Liver (tissue), 9 donors: Measurements from ENCODE around the gene OSBP2. TPM values are rescaled to one million over a fixed set of nuclear protein-coding genes. Genes with fewer than 3 reads are reported as not detected.

Experiments used
- DNase-seq: peaks from one replicate; pipeline ENCODE4 v3.0.0-alpha.2; 2017; ENCODE audit warnings: low spot score
- H3K27ac ChIP-seq, 2 donors: one replicate each; pipeline ENCODE4 v1.7.0; 2013; ENCODE audit warnings: inconsistent platforms in 2 of 2, low read length in 2 of 2, control low read depth in 1 of 2, low read depth in 1 of 2, mild to moderate bottlenecking in 1 of 2
- H3K27me3 ChIP-seq, 4 donors: one replicate each; pipeline versions ENCODE4 v1.6.1 to v1.7.0; 2013; ENCODE audit warnings: low read length in 3 of 4, inconsistent platforms in 1 of 4, mild to moderate bottlenecking in 1 of 4, moderate library complexity in 1 of 4; ENCODE audit not compliant: control insufficient read depth in 4 of 4, insufficient read depth in 4 of 4
- H3K36me3 ChIP-seq, 4 donors: one replicate each; pipeline versions ENCODE4 v1.6.1 to v1.7.0; 2013; ENCODE audit warnings: low read length in 3 of 4, mild to moderate bottlenecking in 3 of 4, low read depth in 1 of 4, moderate library complexity in 1 of 4; ENCODE audit not compliant: control insufficient read depth in 4 of 4, insufficient read depth in 3 of 4
- H3K4me1 ChIP-seq, 4 donors: one replicate each; pipeline versions ENCODE4 v1.6.1 to v1.7.0; 2013; ENCODE audit warnings: low read length in 3 of 4, mild to moderate bottlenecking in 3 of 4, moderate library complexity in 1 of 4; ENCODE audit not compliant: control insufficient read depth in 4 of 4, insufficient read depth in 4 of 4
- H3K4me3 ChIP-seq, 3 donors: one replicate each; pipeline versions ENCODE4 v1.6.1 to v1.7.0; 2013; ENCODE audit warnings: low read length in 3 of 3, control low read depth in 1 of 3, low read depth in 1 of 3, mild to moderate bottlenecking in 1 of 3
- H3K9ac ChIP-seq, 2 donors: one replicate each; pipeline ENCODE4 v1.7.0; 2013; ENCODE audit warnings: low read length in 2 of 2, mild to moderate bottlenecking in 2 of 2, moderate library complexity in 2 of 2, control low read depth in 1 of 2, low read depth in 1 of 2
- H3K9me3 ChIP-seq, 4 donors: one replicate each; pipeline versions ENCODE4 v1.6.1 to v1.7.0; 2013; ENCODE audit warnings: low read length in 3 of 4; ENCODE audit not compliant: control insufficient read depth in 4 of 4
- EGR1 ChIP-seq, 2 donors: IDR thresholded peaks; 2 replicates each; pipeline ENCODE4 v1.6.1; 2016 to 2018; ENCODE audit warnings: antibody characterized with exemption in 2 of 2, low read depth in 2 of 2
- FOXA1 ChIP-seq: IDR thresholded peaks from 2 replicates; pipeline ENCODE4 v1.6.1; 2016; ENCODE audit warnings: antibody characterized with exemption
- FOXA2 ChIP-seq: IDR thresholded peaks from 2 replicates; pipeline ENCODE4 v1.6.1; 2016; ENCODE audit warnings: antibody characterized with exemption
- GABPA ChIP-seq, 2 donors: IDR thresholded peaks in 1 of 2; conservative IDR thresholded peaks in 1 of 2; 2 replicates each; pipeline ENCODE4 v1.6.1; 2016; ENCODE audit warnings: antibody characterized with exemption in 2 of 2, mild to moderate bottlenecking in 1 of 2, moderate library complexity in 1 of 2
- HNF4A ChIP-seq, 2 donors: conservative IDR thresholded peaks; 2 replicates each; pipeline ENCODE4 v1.6.1; 2016; ENCODE audit warnings: antibody characterized with exemption in 2 of 2, mild to moderate bottlenecking in 2 of 2
- HNF4G ChIP-seq: IDR thresholded peaks from 2 replicates; pipeline ENCODE4 v1.6.1; 2016; ENCODE audit warnings: antibody characterized with exemption
- JUND ChIP-seq, 2 donors: IDR thresholded peaks; 2 replicates each; pipeline ENCODE4 v1.6.1; 2016; ENCODE audit warnings: antibody characterized with exemption in 2 of 2
- NR2F2 ChIP-seq: IDR thresholded peaks from 2 replicates; pipeline ENCODE4 v1.6.1; 2016; ENCODE audit warnings: antibody characterized with exemption
- RAD21 ChIP-seq, 2 donors: IDR thresholded peaks; 2 replicates each; pipeline ENCODE4 v1.6.1; 2016; ENCODE audit warnings: antibody characterized with exemption in 2 of 2, mild to moderate bottlenecking in 2 of 2
- RXRA ChIP-seq, 2 donors: IDR thresholded peaks; 2 replicates each; pipeline ENCODE4 v1.6.1; 2017 to 2018; ENCODE audit warnings: antibody characterized with exemption in 2 of 2, mild to moderate bottlenecking in 1 of 2
- SP1 ChIP-seq: IDR thresholded peaks from 2 replicates; pipeline ENCODE4 v1.6.1; 2018; ENCODE audit warnings: antibody characterized with exemption, mild to moderate bottlenecking
- TAF1 ChIP-seq: conservative IDR thresholded peaks from 2 replicates; pipeline ENCODE4 v1.6.1; 2016; ENCODE audit warnings: antibody characterized with exemption, mild to moderate bottlenecking
- YY1 ChIP-seq: IDR thresholded peaks from 2 replicates; pipeline ENCODE4 v1.6.1; 2016; ENCODE audit warnings: antibody characterized with exemption, mild to moderate bottlenecking
- WGBS: extraction: QIAGEN DNeasy Blood & Tissue Kit; methylation state at CpG from one replicate; pipeline ENCODE4 v1.1.7; 2013; 5-methylcytosine and 5-hydroxymethylcytosine counted together
- polyA plus RNA-seq, 2 donors: library from polyadenylated mRNA; stranded (reverse) in 1 of 2; unstranded in 1 of 2; fragments of 200-250 nt in 1 of 2; fragments of >200 nt in 1 of 2; fragmentation: Nextera tagmentation in 1 of 2; extraction: Ambion mirVana in 1 of 2; gene quantifications; one replicate each; pipeline versions ENCODE4 v1.2.1 to v1.2.3, GENCODE V29; 2013 to 2015
- total RNA-seq, 2 donors: library from RNA; depleted of rRNA; stranded (reverse); fragments of >200 nt; gene quantifications; one replicate each; pipeline ENCODE4 v1.2.3, GENCODE V29; 2014
- TF ChIP-seq, protein P1 (sequence below): IDR thresholded peaks from 2 replicates; pipeline ENCODE4 v1.6.1; 2016; ENCODE audit warnings: antibody characterized with exemption
- TF ChIP-seq, protein P2 (sequence below): fragments of 150-350 bp; IDR thresholded peaks from 2 replicates; pipeline ENCODE4 v1.5.1; 2017; ENCODE audit warnings: improper control_type of control experiment, low read depth, low read length; ENCODE audit not compliant: missing input control
- TF ChIP-seq, protein P3 (sequence below): IDR thresholded peaks from 2 replicates; pipeline ENCODE4 v1.6.1; 2016; ENCODE audit warnings: antibody characterized with exemption
- TF ChIP-seq, protein P4 (sequence below): IDR thresholded peaks from 2 replicates; pipeline ENCODE4 v1.6.1; 2016; ENCODE audit warnings: antibody characterized with exemption
- TF ChIP-seq, protein P5 (sequence below): IDR thresholded peaks from 2 replicates; pipeline ENCODE4 v1.6.1; 2016; ENCODE audit warnings: antibody characterized with exemption, mild to moderate bottlenecking
- donor health status: healthy.
- donor health status: healthy.
- donor health status: healthy.
- donor health status: healthy.
- donor health status: healthy.

The OSBP2 gene
- total and polyA plus RNA-seq, 4 donors: 0.43 to 192 (median 0.86) TPM

DNA sequence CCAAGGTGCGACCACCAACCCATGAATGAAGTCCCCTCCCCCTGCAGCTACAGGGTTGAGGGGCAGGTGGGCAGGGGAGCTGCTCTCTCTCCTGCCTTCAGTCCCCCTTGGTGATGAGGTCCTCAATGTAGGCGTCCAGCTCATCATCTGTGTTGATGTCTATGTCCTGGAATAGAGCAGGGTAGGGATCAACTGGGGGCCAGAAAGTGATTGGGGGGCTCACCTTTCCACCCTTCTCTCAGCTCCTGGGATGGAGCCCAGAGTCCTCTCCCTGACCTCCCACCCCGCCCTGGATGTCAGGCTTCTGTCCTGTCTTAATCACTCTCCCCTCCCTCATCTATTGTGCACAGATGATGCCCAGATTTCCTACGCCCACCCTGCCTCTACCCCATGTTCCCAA is 232.0 kb downstream of the OSBP2 start:
- H3K9me3 ChIP-seq: no peaks in the 10 kb centered on the region
- 93% methylated on average over 4 of the region's 4 CpGs for WGBS
- peaks cover 4 to 64% (median 33%) of the 10 kb centered on the region in 4 donors for H3K36me3 ChIP-seq
- TF ChIP-seq SP1 (no peak), HNF4A (conservative IDR thresholded peaks at IDR 0.05) (no peak), JUND (IDR thresholded peaks at IDR 0.05) (no peak), TAF1 (no peak), RAD21 (IDR thresholded peaks at IDR 0.05) (no peak), HNF4G (no peak), FOXA2 (no peak), GABPA (IDR thresholded peaks at IDR 0.05 in 1 of 2, conservative IDR thresholded peaks at IDR 0.05 in 1 of 2) (no peak), YY1 (no peak), FOXA1 (no peak), EGR1 (IDR thresholded peaks at IDR 0.05; ENCODE audit: low read depth in 2 of 2) (no peak), NR2F2 (no peak), RXRA (IDR thresholded peaks at IDR 0.05) (no peak)
- TF ChIP-seq, protein P1, sequence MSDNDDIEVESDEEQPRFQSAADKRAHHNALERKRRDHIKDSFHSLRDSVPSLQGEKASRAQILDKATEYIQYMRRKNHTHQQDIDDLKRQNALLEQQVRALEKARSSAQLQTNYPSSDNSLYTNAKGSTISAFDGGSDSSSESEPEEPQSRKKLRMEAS: no peak
- TF ChIP-seq, protein P2, sequence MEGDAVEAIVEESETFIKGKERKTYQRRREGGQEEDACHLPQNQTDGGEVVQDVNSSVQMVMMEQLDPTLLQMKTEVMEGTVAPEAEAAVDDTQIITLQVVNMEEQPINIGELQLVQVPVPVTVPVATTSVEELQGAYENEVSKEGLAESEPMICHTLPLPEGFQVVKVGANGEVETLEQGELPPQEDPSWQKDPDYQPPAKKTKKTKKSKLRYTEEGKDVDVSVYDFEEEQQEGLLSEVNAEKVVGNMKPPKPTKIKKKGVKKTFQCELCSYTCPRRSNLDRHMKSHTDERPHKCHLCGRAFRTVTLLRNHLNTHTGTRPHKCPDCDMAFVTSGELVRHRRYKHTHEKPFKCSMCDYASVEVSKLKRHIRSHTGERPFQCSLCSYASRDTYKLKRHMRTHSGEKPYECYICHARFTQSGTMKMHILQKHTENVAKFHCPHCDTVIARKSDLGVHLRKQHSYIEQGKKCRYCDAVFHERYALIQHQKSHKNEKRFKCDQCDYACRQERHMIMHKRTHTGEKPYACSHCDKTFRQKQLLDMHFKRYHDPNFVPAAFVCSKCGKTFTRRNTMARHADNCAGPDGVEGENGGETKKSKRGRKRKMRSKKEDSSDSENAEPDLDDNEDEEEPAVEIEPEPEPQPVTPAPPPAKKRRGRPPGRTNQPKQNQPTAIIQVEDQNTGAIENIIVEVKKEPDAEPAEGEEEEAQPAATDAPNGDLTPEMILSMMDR: no peak
- TF ChIP-seq, protein P3, sequence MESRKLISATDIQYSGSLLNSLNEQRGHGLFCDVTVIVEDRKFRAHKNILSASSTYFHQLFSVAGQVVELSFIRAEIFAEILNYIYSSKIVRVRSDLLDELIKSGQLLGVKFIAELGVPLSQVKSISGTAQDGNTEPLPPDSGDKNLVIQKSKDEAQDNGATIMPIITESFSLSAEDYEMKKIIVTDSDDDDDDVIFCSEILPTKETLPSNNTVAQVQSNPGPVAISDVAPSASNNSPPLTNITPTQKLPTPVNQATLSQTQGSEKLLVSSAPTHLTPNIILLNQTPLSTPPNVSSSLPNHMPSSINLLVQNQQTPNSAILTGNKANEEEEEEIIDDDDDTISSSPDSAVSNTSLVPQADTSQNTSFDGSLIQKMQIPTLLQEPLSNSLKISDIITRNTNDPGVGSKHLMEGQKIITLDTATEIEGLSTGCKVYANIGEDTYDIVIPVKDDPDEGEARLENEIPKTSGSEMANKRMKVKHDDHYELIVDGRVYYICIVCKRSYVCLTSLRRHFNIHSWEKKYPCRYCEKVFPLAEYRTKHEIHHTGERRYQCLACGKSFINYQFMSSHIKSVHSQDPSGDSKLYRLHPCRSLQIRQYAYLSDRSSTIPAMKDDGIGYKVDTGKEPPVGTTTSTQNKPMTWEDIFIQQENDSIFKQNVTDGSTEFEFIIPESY: no peak
- TF ChIP-seq, protein P4, sequence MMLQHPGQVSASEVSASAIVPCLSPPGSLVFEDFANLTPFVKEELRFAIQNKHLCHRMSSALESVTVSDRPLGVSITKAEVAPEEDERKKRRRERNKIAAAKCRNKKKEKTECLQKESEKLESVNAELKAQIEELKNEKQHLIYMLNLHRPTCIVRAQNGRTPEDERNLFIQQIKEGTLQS: no peak
- TF ChIP-seq, protein P5, sequence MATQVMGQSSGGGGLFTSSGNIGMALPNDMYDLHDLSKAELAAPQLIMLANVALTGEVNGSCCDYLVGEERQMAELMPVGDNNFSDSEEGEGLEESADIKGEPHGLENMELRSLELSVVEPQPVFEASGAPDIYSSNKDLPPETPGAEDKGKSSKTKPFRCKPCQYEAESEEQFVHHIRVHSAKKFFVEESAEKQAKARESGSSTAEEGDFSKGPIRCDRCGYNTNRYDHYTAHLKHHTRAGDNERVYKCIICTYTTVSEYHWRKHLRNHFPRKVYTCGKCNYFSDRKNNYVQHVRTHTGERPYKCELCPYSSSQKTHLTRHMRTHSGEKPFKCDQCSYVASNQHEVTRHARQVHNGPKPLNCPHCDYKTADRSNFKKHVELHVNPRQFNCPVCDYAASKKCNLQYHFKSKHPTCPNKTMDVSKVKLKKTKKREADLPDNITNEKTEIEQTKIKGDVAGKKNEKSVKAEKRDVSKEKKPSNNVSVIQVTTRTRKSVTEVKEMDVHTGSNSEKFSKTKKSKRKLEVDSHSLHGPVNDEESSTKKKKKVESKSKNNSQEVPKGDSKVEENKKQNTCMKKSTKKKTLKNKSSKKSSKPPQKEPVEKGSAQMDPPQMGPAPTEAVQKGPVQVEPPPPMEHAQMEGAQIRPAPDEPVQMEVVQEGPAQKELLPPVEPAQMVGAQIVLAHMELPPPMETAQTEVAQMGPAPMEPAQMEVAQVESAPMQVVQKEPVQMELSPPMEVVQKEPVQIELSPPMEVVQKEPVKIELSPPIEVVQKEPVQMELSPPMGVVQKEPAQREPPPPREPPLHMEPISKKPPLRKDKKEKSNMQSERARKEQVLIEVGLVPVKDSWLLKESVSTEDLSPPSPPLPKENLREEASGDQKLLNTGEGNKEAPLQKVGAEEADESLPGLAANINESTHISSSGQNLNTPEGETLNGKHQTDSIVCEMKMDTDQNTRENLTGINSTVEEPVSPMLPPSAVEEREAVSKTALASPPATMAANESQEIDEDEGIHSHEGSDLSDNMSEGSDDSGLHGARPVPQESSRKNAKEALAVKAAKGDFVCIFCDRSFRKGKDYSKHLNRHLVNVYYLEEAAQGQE: no peak
- peaks cover 0 to 1% (median 0%) of the 10 kb centered on the region in 4 donors for H3K4me1 ChIP-seq
- no peak for DNase-seq
- no peak overlapping the region for H3K4me3 ChIP-seq
- H3K9ac ChIP-seq: no peak overlapping the region
- H3K27me3 ChIP-seq: no peaks in the 10 kb centered on the region
- H3K27ac ChIP-seq: no peak overlapping the region
